Activated CD4-positive, alpha-beta T cell treated with anti-CD3 and anti-CD28 coated beads, Interleukin-2, amount 50 U/mL, for 24 hours (primary cell): Measurements from ENCODE around the gene IL1R1.
"Not testable (repeated sequence)": the region's sequence is repeated elsewhere in the genome, so short reads cannot be mapped to it uniquely, and the experiment has no call there.

ENCODE experiments used
- DNase-seq, 2 donors: peaks; one replicate each; pipeline ENCODE4 v3.0.0-alpha.2; 2020; ENCODE audit warnings: low read depth in 1 of 2, low spot score in 1 of 2

The IL1R1 gene

GRCh38 chr2:102111823-102112222, 30.7 kb upstream of the IL1R1 start:
- no peak for DNase-seq

- DNase-seq, result no peak
These were observed 30.3 kb upstream of the IL1R1 start for GRCh38 chr2:102112271-102112670.

- no peak for DNase-seq
These were observed 29.6 kb upstream of the IL1R1 start for GRCh38 chr2:102112692-102113665.

DNA sequence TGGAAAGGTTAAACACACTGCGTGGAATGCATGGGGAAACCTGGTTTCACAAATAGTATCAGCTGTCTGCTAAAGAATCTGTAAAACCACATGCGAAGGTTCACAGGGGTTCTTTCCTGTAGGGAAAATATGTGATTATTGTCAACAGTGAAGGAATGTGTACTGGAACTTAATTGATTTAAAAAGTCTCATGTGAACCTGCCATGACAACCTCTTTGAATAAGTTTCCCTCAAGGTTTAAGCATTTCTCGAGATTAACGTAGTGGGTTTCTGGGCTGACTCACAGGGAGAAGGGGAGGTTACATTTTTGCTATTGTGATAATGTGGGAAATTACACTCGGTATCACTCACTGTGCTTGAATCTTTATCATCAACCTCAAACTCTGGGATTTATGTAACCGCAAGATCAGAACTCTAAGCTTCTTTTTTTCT, 28.2 kb upstream of the IL1R1 start:
- DNase-seq, result peak in 1 of 2 donors; percentile 22

DNA sequence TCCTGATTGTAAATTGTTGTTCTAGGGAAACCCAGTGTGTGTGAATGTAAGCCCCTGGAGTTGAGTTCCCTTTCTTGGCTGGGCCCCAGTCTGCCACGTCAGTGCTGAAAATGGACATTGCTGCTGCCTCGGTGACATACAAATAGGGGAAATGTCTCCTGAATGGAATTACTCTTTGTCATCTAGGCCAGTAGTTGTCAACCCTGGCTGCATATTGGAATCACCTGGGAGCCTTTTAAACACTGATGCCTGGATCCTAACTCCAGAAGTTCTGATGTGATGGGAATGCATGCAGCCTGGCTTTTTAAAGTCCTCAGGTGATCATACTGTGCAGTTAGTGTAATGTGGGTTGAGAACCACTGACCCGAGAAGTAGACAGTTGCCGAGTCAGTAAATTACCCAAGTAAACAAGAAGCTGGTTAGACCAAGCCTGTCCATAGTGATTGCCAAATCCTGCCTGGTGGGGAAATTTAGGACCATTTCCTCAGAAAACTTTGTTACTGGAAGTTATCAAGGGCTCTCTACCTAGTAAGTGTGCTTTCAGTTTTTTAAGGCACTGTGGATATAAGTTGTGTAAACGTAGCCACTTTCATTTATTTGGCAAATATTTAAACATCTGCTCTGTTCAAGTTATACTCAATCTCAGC, 27.6 kb upstream of the IL1R1 start:
- no peak for DNase-seq

DNA sequence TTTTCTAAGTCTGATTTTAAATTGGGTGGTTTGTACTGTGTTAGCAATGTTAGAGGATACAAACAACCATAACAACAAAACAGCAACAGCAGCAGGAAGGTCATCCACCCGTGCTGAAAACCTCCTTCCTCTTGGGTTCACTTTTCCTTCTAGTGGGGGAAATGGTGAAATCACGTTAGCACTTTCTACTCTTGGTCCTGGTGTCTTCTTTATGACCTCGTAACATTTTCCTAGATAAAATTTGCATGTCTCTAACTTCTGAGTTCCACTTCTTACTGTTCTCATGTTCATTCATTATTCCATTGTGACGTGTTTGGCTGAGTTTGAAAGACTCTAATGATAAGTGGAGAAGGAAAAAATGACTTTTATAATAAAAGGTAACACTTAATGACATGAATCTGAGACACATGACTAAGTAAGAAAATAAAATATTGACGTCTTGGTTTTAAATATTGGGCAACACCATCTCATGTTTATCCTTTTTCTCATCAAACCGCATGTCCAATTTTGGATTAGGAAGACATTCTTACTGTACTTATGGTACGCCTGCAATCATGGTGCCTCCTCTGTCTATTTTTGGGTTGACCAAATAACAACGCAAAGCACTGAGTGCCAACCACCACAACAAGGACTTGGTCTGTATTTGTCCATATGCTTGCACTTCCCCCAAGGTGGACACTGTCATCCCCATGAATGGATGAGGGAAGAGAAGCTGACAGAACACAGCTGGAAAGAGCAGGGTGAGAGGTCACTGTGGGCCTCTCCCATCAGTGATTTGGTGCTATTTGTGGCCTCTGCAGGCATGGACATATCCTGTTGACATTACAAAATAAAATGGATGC, 25.7 kb upstream of the IL1R1 start:
- no peak for DNase-seq

GRCh38 chr2:102117472-102117858, 25.1 kb upstream of the IL1R1 start:
- no peak for DNase-seq

GRCh38 chr2:102119255-102119654, 23.3 kb upstream of the IL1R1 start:
- DNase-seq, result no peak

- DNase-seq, result no peak
These were observed 22.3 kb upstream of the IL1R1 start for GRCh38 chr2:102120261-102120660.

- no peak for DNase-seq
These were observed 21.8 kb upstream of the IL1R1 start for GRCh38 chr2:102120701-102121159.

DNA sequence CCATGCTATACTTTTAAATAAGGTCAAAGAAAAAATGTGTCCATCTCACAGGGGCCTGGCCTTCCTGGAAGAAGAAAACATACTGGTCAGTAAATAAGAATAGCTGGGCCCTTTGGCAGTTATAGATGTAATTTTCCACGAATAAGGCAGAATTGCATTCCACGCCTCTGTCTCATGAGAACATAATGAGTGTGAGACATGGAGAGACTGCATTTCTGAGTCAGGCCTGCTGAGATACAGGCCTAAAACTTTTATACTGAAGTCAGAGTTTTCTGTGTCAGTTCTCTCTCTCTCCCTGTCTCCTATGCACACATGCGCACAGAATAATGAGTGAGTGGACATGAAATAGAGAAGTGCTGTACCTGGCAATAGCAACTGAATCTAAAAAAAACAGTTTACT, 20.4 kb upstream of the IL1R1 start:
- DNase-seq, result no peak

GRCh38 chr2:102122909-102123308, 19.6 kb upstream of the IL1R1 start:
- DNase-seq, result no peak

GRCh38 chr2:102124421-102124820, 18.1 kb upstream of the IL1R1 start:
- DNase-seq, result not testable (repeated sequence)

DNA sequence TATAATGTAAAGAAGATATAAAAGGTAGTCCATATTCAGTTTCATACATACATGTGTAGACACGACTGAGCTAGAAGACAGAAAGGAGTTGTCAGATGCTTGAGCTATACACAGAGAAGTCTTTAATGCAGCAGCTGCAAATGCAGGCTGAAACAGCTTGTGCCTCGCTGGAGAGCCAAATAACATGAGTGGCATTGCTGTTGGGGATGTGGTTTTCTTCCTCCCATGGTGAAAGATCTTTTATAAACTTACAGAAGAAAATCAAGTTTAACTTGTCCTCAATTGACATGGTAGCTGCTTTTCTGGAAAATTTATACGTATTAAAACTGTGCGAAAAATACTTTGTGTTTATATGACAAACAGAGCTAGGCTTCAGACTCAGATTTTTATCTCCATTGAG, 16.4 kb upstream of the IL1R1 start:
- DNase-seq, result no peak

DNA sequence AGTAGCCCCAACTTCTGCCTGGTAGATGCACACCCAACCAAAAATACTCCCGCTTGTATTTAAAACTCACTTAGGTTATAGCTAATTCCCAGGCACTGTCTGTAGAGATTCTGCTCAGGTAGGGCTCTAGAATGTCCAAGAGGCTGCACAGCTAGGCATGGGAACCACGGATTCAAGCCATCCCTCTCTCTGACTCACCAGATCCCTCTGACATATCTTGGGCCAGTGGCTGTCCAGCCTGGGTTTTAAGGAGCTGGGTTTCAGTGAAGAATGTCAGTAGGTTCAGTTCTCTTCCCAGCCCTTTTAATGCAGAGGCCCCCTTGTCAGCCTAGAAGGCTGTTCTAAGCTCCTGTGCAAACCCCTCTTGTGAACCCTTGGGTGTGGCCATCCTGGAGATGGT, 15.9 kb upstream of the IL1R1 start:
- DNase-seq, result no peak

DNA sequence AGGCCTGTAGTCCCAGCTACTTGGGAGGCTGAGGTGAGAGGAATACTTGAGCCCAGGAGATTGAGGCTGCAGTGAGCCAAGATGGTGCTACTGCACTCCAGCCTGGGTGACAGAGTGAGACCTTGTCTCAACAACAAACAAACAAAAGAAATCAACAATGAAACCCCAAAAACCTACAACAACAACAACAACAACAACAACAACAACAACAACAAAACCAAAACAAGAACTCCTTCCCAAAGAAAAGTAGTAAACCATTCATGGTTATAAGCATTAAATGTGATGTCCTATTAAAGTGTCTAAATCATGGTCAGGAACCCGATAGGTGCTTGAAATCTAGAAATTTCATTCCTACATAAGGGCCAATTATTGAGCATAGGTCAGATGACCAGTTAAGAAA, 13.5 kb upstream of the IL1R1 start:
- no peak for DNase-seq

DNA sequence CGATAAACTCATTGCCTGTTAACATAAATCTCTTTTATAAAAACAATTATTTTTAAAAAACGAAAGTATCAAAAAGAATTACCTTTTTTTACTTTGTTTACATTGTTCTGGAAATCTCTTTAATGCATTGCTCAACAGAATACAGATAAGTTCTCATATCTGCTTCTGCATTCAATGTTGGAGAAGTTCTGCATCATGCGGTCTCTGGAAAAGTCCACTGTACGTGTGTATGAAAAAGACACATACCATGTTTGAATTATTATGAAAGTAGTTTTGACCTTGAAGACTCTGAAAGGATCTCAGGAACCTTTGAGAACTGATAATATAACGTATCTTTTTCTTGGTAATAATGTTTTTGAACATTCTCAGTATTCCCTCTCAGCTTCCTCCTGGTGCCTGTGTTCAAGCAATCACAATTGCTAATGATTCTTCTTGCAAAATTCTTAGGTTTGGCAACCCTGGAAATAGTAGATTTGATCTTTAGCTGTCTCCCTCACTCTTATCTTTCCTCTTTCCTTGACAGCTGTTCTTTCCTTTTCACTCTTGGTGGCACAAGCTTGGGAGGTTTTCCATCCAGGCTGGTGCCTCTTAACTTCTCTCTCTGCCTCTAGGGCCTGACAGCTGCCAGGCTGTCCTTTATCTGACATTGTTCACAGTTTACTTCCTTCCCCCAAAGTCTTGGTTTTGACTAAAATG, 12.4 kb upstream of the IL1R1 start:
- DNase-seq, result no peak

DNA sequence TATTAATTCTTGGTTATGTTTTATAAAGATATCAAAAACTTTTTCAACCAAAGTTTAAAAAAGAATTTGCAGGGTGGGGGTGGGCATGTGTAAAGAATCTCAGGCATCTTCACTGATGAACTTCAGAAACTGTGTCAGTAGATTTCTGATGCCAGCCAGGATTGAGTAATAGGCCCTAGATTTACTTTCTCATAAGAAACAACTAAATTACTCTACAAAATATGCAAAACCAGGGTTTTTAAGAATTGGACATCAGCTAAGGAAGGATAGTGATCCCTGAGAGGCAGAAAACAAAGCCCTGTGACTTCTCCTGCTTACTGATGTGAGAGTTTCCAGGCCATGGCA, 11.9 kb upstream of the IL1R1 start:
- no peak for DNase-seq

- DNase-seq, result no peak
These were observed 11.0 kb upstream of the IL1R1 start for GRCh38 chr2:102131564-102131963.

DNA sequence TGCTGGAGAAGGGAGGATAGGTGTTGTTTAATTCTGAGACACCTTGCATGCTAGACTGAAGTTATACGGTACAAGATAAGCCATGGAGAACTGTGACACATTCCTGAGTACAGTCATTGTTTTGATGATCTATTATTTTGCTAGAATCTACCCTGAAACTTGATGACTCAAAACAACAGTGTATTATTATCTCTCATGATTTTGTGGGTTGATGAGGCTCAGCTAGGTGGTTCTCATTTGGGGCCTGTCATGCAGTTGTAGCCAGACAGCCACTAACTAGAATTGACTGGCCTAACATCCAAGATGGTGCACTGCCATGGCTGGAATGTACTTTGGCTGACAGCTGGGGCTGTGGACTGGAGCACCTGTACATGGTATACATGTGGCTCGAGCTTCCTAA, 5.4 kb upstream of the IL1R1 start:
- peak in 1 of 2 donors; percentile 50 for DNase-seq

DNA sequence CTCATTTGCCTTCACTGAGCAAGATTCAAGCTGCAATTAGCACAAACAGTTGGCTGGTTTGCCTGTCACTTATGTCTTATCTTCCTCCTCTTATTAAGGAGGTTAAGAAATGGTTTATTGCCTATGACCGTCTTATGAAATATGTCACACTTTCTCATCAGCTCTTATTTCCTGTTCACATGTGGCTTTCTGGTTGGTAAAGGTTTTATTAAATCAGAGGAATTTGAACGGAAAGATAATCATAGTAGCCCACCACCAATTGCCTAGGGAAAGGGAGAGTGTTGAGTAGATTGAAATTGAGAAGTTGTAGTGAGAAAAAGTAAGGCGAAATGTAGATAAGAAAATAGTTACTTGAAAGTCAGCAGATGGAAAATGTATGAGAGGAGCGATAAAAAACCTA, 4.2 kb upstream of the IL1R1 start:
- no peak for DNase-seq
